Measurements from ENCODE around the gene SPATA31D1. TPM values are rescaled to one million over a fixed set of nuclear protein-coding genes. Genes with fewer than 3 reads are reported as not detected.

SPATA31D1 gene
- total RNA-seq, 4 donors from 2014 or later = not detected

GRCh38 chr9:81968026-81968425 is 20.5 kb upstream of the SPATA31D1 start:
- WGBS, 2 donors = 95 to 96% methylated on average over 3 of the region's 3 CpGs
- no peak for DNase-seq (ENCODE audit: low spot score in 2 of 2)
- no peaks in the 10 kb centered on the region for H3K36me3 ChIP-seq

GRCh38 chr9:81969971-81970370 is 18.6 kb upstream of the SPATA31D1 start:
- H3K4me3 ChIP-seq = no peak overlapping the region
- DNase-seq (ENCODE audit: low spot score in 2 of 2) = no peak
- peaks cover 0 to 7% (median 0%) of the 10 kb centered on the region in 4 donors for H3K9me3 ChIP-seq
- no peaks in the 10 kb centered on the region for H3K27me3 ChIP-seq
- H3K4me1 ChIP-seq = no peaks in the 10 kb centered on the region
- no peaks in the 10 kb centered on the region for H3K36me3 ChIP-seq
- no peak overlapping the region for H3K27ac ChIP-seq
- TF ChIP-seq CTCF (IDR thresholded peaks at IDR 0.05) = no peak
- no peak for TF ChIP-seq POLR2A (IDR thresholded peaks at IDR 0.05)
- no peak for TF ChIP-seq EP300 (IDR thresholded peaks at IDR 0.05)

More at GRCh38 chr9:81968026-81968425, 20.5 kb upstream of the SPATA31D1 start:
- no peak overlapping the region for H3K4me3 ChIP-seq
- TF ChIP-seq CTCF (IDR thresholded peaks at IDR 0.05) (no peak), EP300 (IDR thresholded peaks at IDR 0.05) (no peak)
- no peaks in the 10 kb centered on the region for H3K9me3 ChIP-seq
- H3K4me1 ChIP-seq = no peaks in the 10 kb centered on the region
- no peak overlapping the region for H3K27ac ChIP-seq
- H3K27me3 ChIP-seq = no peaks in the 10 kb centered on the region

- Histone ChIP-seq H3K27ac (no peak overlapping the region), H3K4me3 (no peak overlapping the region), H3K9me3 (peaks cover 0 to 7% (median 0%) of the 10 kb centered on the region in 4 donors), H3K4me1 (no peaks in the 10 kb centered on the region), H3K27me3 (no peaks in the 10 kb centered on the region), H3K36me3 (no peaks in the 10 kb centered on the region)
- no peak for TF ChIP-seq POLR2A (IDR thresholded peaks at IDR 0.05)
- TF ChIP-seq CTCF (IDR thresholded peaks at IDR 0.05) = no peak
- no peak for TF ChIP-seq EP300 (IDR thresholded peaks at IDR 0.05)
- no peak for DNase-seq (ENCODE audit: low spot score in 2 of 2)
These were observed 16.8 kb upstream of the SPATA31D1 start for GRCh38 chr9:81971727-81972126.

GRCh38 chr9:81974764-81975163 is 13.8 kb upstream of the SPATA31D1 start:
- no peak for DNase-seq (ENCODE audit: low spot score in 2 of 2)
- H3K27ac ChIP-seq = no peak overlapping the region
- no peaks in the 10 kb centered on the region for H3K27me3 ChIP-seq
- WGBS, 2 donors = 93% methylated on average over 5 of the region's 5 CpGs
- no peaks in the 10 kb centered on the region for H3K4me1 ChIP-seq
- H3K4me3 ChIP-seq = no peak overlapping the region
- H3K36me3 ChIP-seq = no peaks in the 10 kb centered on the region
- peaks cover 0 to 10% (median 0%) of the 10 kb centered on the region in 4 donors for H3K9me3 ChIP-seq
- TF ChIP-seq POLR2A (IDR thresholded peaks at IDR 0.05) (no peak), EP300 (IDR thresholded peaks at IDR 0.05) (no peak), CTCF (IDR thresholded peaks at IDR 0.05) (no peak)

- DNase-seq (ENCODE audit: low spot score in 2 of 2) = no peak
- Histone ChIP-seq H3K36me3 (no peaks in the 10 kb centered on the region), H3K27me3 (no peaks in the 10 kb centered on the region), H3K4me3 (no peak overlapping the region), H3K4me1 (no peaks in the 10 kb centered on the region), H3K9me3 (peaks cover 0 to 10% (median 0%) of the 10 kb centered on the region in 4 donors), H3K27ac (no peak overlapping the region)
- TF ChIP-seq CTCF (IDR thresholded peaks at IDR 0.05) = no peak
- TF ChIP-seq EP300 (IDR thresholded peaks at IDR 0.05) = no peak
- no peak for TF ChIP-seq POLR2A (IDR thresholded peaks at IDR 0.05)
- WGBS, 2 donors = 92 to 93% methylated on average over 11 of the region's 11 CpGs
These were observed 12.2 kb upstream of the SPATA31D1 start for GRCh38 chr9:81976351-81976750.

Measured in tibial nerve (tissue), 4 donors.